Bladder microvascular endothelial cell (primary cell): Measurements from ENCODE around the gene LRRTM4. TPM values are rescaled to one million over a fixed set of nuclear protein-coding genes. Genes with fewer than 3 reads are reported as not detected.

Experiments used
- total RNA-seq: library from RNA; depleted of rRNA; stranded (reverse); fragments of >200 nt; gene quantifications from 2 replicates; pipeline ENCODE4 v1.2.3, GENCODE V29; 2014

Gene LRRTM4
- total RNA-seq: not detected in 2 replicates

DNA sequence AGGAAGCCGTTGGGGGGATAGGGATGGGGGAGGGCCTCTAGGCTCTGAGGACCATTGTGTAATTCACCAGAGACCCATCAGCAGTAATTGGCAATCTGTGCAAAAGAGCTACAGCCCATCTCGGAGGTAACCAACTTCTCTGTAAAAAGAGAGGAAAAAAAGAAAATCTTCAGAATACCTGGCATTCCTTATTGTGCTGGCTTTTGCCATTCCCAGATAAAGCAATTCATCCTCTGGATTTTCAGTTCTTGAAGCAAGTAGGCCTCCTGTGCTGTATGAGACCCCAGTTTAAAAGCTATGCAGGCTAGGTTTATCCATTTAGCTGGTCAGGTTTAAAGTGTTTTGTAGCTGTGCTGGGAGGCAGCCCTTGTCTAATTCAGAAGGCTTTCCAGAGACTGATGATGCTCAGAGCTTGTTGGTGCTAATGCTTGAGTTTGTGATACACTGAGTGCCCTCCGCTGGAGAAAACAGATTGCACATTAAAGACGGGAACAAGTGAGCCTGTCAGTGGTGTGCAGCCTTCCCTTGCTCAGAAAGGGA is at the start of gene LRRTM4:
LRRTM4 (minus strand) TSS at position 446 of the 540 bp plus-strand sequence.

